Fibroblast of lung (primary cell): ENCODE data around the gene DLG2. TPM values are rescaled to one million over a fixed set of nuclear protein-coding genes. Genes with fewer than 3 reads are reported as not detected.

Experiments
- DNase-seq, 2 donors: peaks; one replicate each; pipeline versions ENCODE4 v3.0.0 to v3.0.0-alpha.2; 2010; ENCODE audit warnings: low read depth in 2 of 2
- H2AFZ ChIP-seq: 2 replicates; pipeline ENCODE4 v1.5.1; 2012; ENCODE audit warnings: low read length, control low read depth, inconsistent platforms
- H3K27ac ChIP-seq: 2 replicates; pipeline ENCODE4 v1.5.1; 2011; ENCODE audit warnings: low read length, control low read depth; ENCODE audit not compliant: insufficient read depth
- H3K27me3 ChIP-seq: 2 replicates; pipeline ENCODE4 v1.5.1; 2011; ENCODE audit warnings: mild to moderate bottlenecking, low read length; ENCODE audit not compliant: control insufficient read depth, insufficient read depth
- H3K36me3 ChIP-seq: 2 replicates; pipeline ENCODE4 v1.5.1; 2011; ENCODE audit warnings: low read length; ENCODE audit not compliant: control insufficient read depth, insufficient read depth
- H3K4me1 ChIP-seq: 2 replicates; pipeline ENCODE4 v1.5.1; 2011; ENCODE audit warnings: low read length; ENCODE audit not compliant: control insufficient read depth, insufficient read depth; ENCODE audit errors: extremely low read depth
- H3K4me2 ChIP-seq: 2 replicates; pipeline ENCODE4 v1.5.1; 2011; ENCODE audit warnings: low read length, control low read depth; ENCODE audit not compliant: insufficient read depth; ENCODE audit errors: extremely low read depth
- H3K4me3 ChIP-seq, 4 experiments: fragments of 200-600 bp in 1 of 4; sonication (generic) in 1 of 4; replicated peaks in 1 of 4; 2 replicates each; pipeline ENCODE4 v1.5.1; 2011 to 2016; ENCODE audit warnings: low read length in 4 of 4, low read depth in 3 of 4, mild to moderate bottlenecking in 3 of 4, control low read depth in 2 of 4, inconsistent platforms in 1 of 4, mixed read lengths in 1 of 4; ENCODE audit not compliant: insufficient read depth in 1 of 4; ENCODE audit errors: control extremely low read depth in 1 of 4
- H3K79me2 ChIP-seq: 2 replicates; pipeline ENCODE4 v1.5.1; 2012; ENCODE audit warnings: mild to moderate bottlenecking, low read length, inconsistent platforms; ENCODE audit not compliant: control insufficient read depth, insufficient read depth
- H3K9ac ChIP-seq: 2 replicates; pipeline ENCODE4 v1.5.1; 2011; ENCODE audit warnings: mild to moderate bottlenecking, low read length, control low read depth; ENCODE audit not compliant: insufficient read depth
- H3K9me3 ChIP-seq: 2 replicates; pipeline ENCODE4 v1.5.1; 2012; ENCODE audit warnings: low read depth, low read length; ENCODE audit not compliant: control insufficient read depth, insufficient read depth
- H4K20me1 ChIP-seq: 2 replicates; pipeline ENCODE4 v1.5.1; 2011; ENCODE audit warnings: low read length; ENCODE audit not compliant: control insufficient read depth, insufficient read depth; ENCODE audit errors: extremely low read depth
- CTCF ChIP-seq, 2 donors: IDR thresholded peaks in 1 of 2; conservative IDR thresholded peaks in 1 of 2; 1 replicate in 1 of 2; 2 replicates in 1 of 2; pipeline ENCODE4 v1.5.1; 2011 to 2012; ENCODE audit warnings: low read length in 2 of 2, control low read depth in 1 of 2, inconsistent platforms in 1 of 2, low read depth in 1 of 2, mild to moderate bottlenecking in 1 of 2
- EZH2 ChIP-seq: IDR thresholded peaks from 2 replicates; pipeline ENCODE4 v1.5.1; 2012; ENCODE audit warnings: low read length, control low read depth, mild to moderate bottlenecking; ENCODE audit errors: missing control alignments
- polyA plus RNA-seq, 2 donors: library from polyadenylated mRNA; depleted of rRNA in 1 of 2; stranded (reverse) in 1 of 2; unstranded in 1 of 2; fragments of >200 nt; gene quantifications; 2 replicates each; pipeline ENCODE4 v1.2.1, GENCODE V29; 2011 to 2012; ENCODE audit warnings: missing spikeins in 1 of 2
- total RNA-seq: library from RNA; depleted of rRNA; stranded (reverse); fragments of >200 nt; gene quantifications from 2 replicates; pipeline ENCODE4 v1.2.1, GENCODE V29; 2014

Gene DLG2
- total and polyA plus RNA-seq, 2 donors (not counting 1 experiment from before 2014, with no cell fraction given), result 0.77 to 2.3 TPM

GRCh38 chr11:83922318-83922717 lies 1704.8 kb downstream of the DLG2 start:
- Histone ChIP-seq H2AFZ (no peak overlapping the region), H3K4me3 (no peak overlapping the region), H3K4me2 (no peak overlapping the region), H3K36me3 (no peaks in the 10 kb centered on the region), H3K79me2 (no peaks in the 10 kb centered on the region), H4K20me1 (no peaks in the 10 kb centered on the region), H3K9ac (no peak overlapping the region), H3K9me3 (no peaks in the 10 kb centered on the region), H3K27ac (no peak overlapping the region), H3K27me3 (no peaks in the 10 kb centered on the region), H3K4me1 (no peaks in the 10 kb centered on the region)
- DNase-seq, result no peak
- TF ChIP-seq CTCF (conservative IDR thresholded peaks at IDR 0.05 in 1 of 2, IDR thresholded peaks at IDR 0.05 in 1 of 2; ENCODE audit: low read depth in 1 of 2, low read length in 2 of 2) (no peak), EZH2 (no peak)

- Histone ChIP-seq H3K4me2 (no peak overlapping the region), H4K20me1 (no peaks in the 10 kb centered on the region), H3K27me3 (no peaks in the 10 kb centered on the region), H3K27ac (no peak overlapping the region), H3K4me1 (no peaks in the 10 kb centered on the region), H3K4me3 (no peak overlapping the region), H3K36me3 (no peaks in the 10 kb centered on the region), H2AFZ (no peak overlapping the region), H3K79me2 (no peaks in the 10 kb centered on the region), H3K9ac (no peak overlapping the region), H3K9me3 (no peaks in the 10 kb centered on the region)
- DNase-seq, result no peak
- TF ChIP-seq EZH2, result no peak
- TF ChIP-seq CTCF (conservative IDR thresholded peaks at IDR 0.05 in 1 of 2, IDR thresholded peaks at IDR 0.05 in 1 of 2; ENCODE audit: low read depth in 1 of 2, low read length in 2 of 2), result no peak
Observed at GRCh38 chr11:83921447-83922192, 1705.5 kb downstream of the DLG2 start.

- Histone ChIP-seq H3K27me3 (no peaks in the 10 kb centered on the region), H3K4me2 (no peak overlapping the region), H4K20me1 (no peaks in the 10 kb centered on the region), H3K79me2 (no peaks in the 10 kb centered on the region), H3K36me3 (no peaks in the 10 kb centered on the region), H3K4me3 (no peak overlapping the region), H3K9me3 (no peaks in the 10 kb centered on the region), H2AFZ (no peak overlapping the region), H3K27ac (no peak overlapping the region), H3K9ac (no peak overlapping the region), H3K4me1 (no peaks in the 10 kb centered on the region)
- DNase-seq, result peak in 1 of 2 donors; percentile 23
- TF ChIP-seq CTCF (conservative IDR thresholded peaks at IDR 0.05 in 1 of 2, IDR thresholded peaks at IDR 0.05 in 1 of 2; ENCODE audit: low read depth in 1 of 2, low read length in 2 of 2), result no peak
- no peak for TF ChIP-seq EZH2
Observed at GRCh38 chr11:83918476-83918875, 1708.7 kb downstream of the DLG2 start.
